Upper lobe of right lung (tissue), 1 donor: ENCODE data around the gene AK8. TPM values are rescaled to one million over a fixed set of nuclear protein-coding genes. Genes with fewer than 3 reads are reported as not detected.

Experiments
- ATAC-seq: fragments of 200-7000 bp; cut with Tn5 transposase; one replicate; pipeline ENCODE4 v1.9.1; 2020; ENCODE audit warnings: mild to moderate bottlenecking, moderate library complexity
- DNase-seq: peaks from one replicate; pipeline ENCODE4 v3.0.0-alpha.2; 2020
- H3K27ac ChIP-seq: fragments of 200-600 bp; one replicate; pipeline ENCODE4 v1.8.0; 2022
- H3K27me3 ChIP-seq: fragments of 200-600 bp; one replicate; pipeline ENCODE4 v1.8.0; 2022; ENCODE audit warnings: mild to moderate bottlenecking
- H3K36me3 ChIP-seq: fragments of 200-600 bp; one replicate; pipeline ENCODE4 v1.8.0; 2022
- H3K4me1 ChIP-seq: fragments of 200-600 bp; one replicate; pipeline ENCODE4 v1.8.0; 2022
- H3K4me3 ChIP-seq: fragments of 200-600 bp; one replicate; pipeline ENCODE4 v1.8.0; 2022; ENCODE audit warnings: mild to moderate bottlenecking
- H3K9me3 ChIP-seq: fragments of 200-600 bp; one replicate; pipeline ENCODE4 v1.8.0; 2022
- CTCF ChIP-seq: fragments of 200-600 bp; IDR thresholded peaks from one replicate; pipeline ENCODE4 v1.8.0; 2022; ENCODE audit warnings: antibody characterized with exemption
- intact Hi-C: fragments of 100-400 bp; cut with DNase I; formaldehyde crosslinking; loops from one replicate; pipeline ENCODE4 v1.11.0; 2022
- long read RNA-seq: library from polyadenylated mRNA; unstranded; transcript quantifications from one replicate; pipeline ENCODE4 v2.0.0, GENCODE V29; 2021
- total RNA-seq: library from RNA; stranded (reverse); fragmentation: NEBNext Ultra II Directional; extraction: Animal tissue kit (Norgen Biotek cat#: 25700); gene quantifications from one replicate; pipeline ENCODE4 v1.2.1, GENCODE V29; 2021
- donor health status: DM: no; HTN: yes; CAD: no; lungs with severe emphysema.

AK8 gene
- 0.55 TPM for total RNA-seq
- long read RNA-seq: 0 reads

- intact Hi-C loops: no loop called here
- H3K27ac ChIP-seq: peak within 1 kb of the TSS; percentile 87
- no peak for TF ChIP-seq CTCF
These were observed at the start of gene AK8 for GRCh38 chr9:132877824-132878694. AK8 (minus strand) TSS chr9:132878284; CDS start chr9:132878255, 29 bp downstream.

GRCh38 chr9:132927704-132928103 is 49.6 kb upstream of the AK8 start:
- no peaks in the 10 kb centered on the region for H3K4me1 ChIP-seq
- no peak for TF ChIP-seq CTCF
- ATAC-seq (no peak), DNase-seq (no peak)
- peaks cover 74% of the 10 kb centered on the region for H3K36me3 ChIP-seq
- H3K27me3 ChIP-seq: no peaks in the 10 kb centered on the region
- no peaks in the 10 kb centered on the region for H3K9me3 ChIP-seq
- intact Hi-C loops: no loop called here
- H3K4me3 ChIP-seq: no peak overlapping the region
- no peak overlapping the region for H3K27ac ChIP-seq

More at GRCh38 chr9:132877824-132878694, at the start of gene AK8:
- H3K36me3 ChIP-seq: no peaks in the 10 kb centered on the region
- no peaks in the 10 kb centered on the region for H3K27me3 ChIP-seq
- DNase-seq (peak; percentile 88), ATAC-seq (peak; percentile 93)
- H3K4me3 ChIP-seq: peak within 1 kb of the TSS; percentile 93
- H3K9me3 ChIP-seq: no peaks in the 10 kb centered on the region
- peaks cover 4% of the 10 kb centered on the region for H3K4me1 ChIP-seq

GRCh38 chr9:132923346-132923902 is 45.3 kb upstream of the AK8 start:
- H3K4me3 ChIP-seq: no peak overlapping the region
- no peaks in the 10 kb centered on the region for H3K27me3 ChIP-seq
- intact Hi-C loops: no loop called here
- DNase-seq (no peak), ATAC-seq (no peak)
- H3K4me1 ChIP-seq: no peaks in the 10 kb centered on the region
- no peak overlapping the region for H3K27ac ChIP-seq
- TF ChIP-seq CTCF: no peak
- no peaks in the 10 kb centered on the region for H3K9me3 ChIP-seq
- H3K36me3 ChIP-seq: peaks cover 100% of the 10 kb centered on the region

- Histone ChIP-seq H3K4me1 (no peaks in the 10 kb centered on the region), H3K36me3 (peaks cover 100% of the 10 kb centered on the region), H3K27me3 (no peaks in the 10 kb centered on the region), H3K4me3 (no peak overlapping the region), H3K27ac (no peak overlapping the region), H3K9me3 (no peaks in the 10 kb centered on the region)
- intact Hi-C loops: no loop called here
- ATAC-seq (no peak), DNase-seq (no peak)
- TF ChIP-seq CTCF: no peak
These were observed 41.7 kb upstream of the AK8 start for GRCh38 chr9:132919614-132920268.

- no peak for DNase-seq
- TF ChIP-seq CTCF: no peak
- intact Hi-C loops: no loop called here
- Histone ChIP-seq H3K4me3 (no peak overlapping the region), H3K27me3 (no peaks in the 10 kb centered on the region), H3K4me1 (no peaks in the 10 kb centered on the region), H3K9me3 (no peaks in the 10 kb centered on the region), H3K27ac (no peak overlapping the region), H3K36me3 (peaks cover 89% of the 10 kb centered on the region)
- no peak for ATAC-seq
These were observed 36.8 kb upstream of the AK8 start for GRCh38 chr9:132914924-132915323.
